Hepatocyte (in vitro differentiated cells): ENCODE measurements around the gene LDLR. TPM values are rescaled to one million over a fixed set of nuclear protein-coding genes. Genes with fewer than 3 reads are reported as not detected.

Experiments
- DNase-seq: peaks from one replicate; pipeline ENCODE4 v3.0.0-alpha.2; 2016; ENCODE audit warnings: low spot score
- H2AFZ ChIP-seq: fragments of 200-600 bp; sonication (generic); 2 replicates; pipeline ENCODE4 v1.6.0; 2016; ENCODE audit warnings: antibody characterized with exemption, mild to moderate bottlenecking
- H3K27ac ChIP-seq: fragments of 200-600 bp; sonication (generic); 2 replicates; pipeline ENCODE4 v1.5.1; 2016; ENCODE audit warnings: mild to moderate bottlenecking
- H3K27me3 ChIP-seq: fragments of 200-600 bp; sonication (generic); 2 replicates; pipeline ENCODE4 v1.6.1; 2016
- H3K36me3 ChIP-seq: fragments of 200-600 bp; sonication (generic); replicated peaks from 2 replicates; pipeline ENCODE4 v1.5.1; 2016; ENCODE audit warnings: low read depth; ENCODE audit not compliant: insufficient read depth
- H3K4me1 ChIP-seq: fragments of 200-600 bp; sonication (generic); 2 replicates; pipeline ENCODE4 v1.5.1; 2016; ENCODE audit warnings: mild to moderate bottlenecking, moderate library complexity; ENCODE audit not compliant: insufficient read depth
- H3K4me2 ChIP-seq: fragments of 200-600 bp; sonication (generic); 2 replicates; pipeline ENCODE4 v1.6.0; 2016
- H3K4me3 ChIP-seq: fragments of 200-600 bp; sonication (generic); 2 replicates; pipeline ENCODE4 v1.5.1; 2016; ENCODE audit warnings: mild to moderate bottlenecking
- H3K79me2 ChIP-seq: fragments of 200-600 bp; sonication (generic); 2 replicates; pipeline ENCODE4 v1.6.0; 2017; ENCODE audit warnings: mild to moderate bottlenecking
- H3K9me2 ChIP-seq: fragments of 200-600 bp; sonication (generic); replicated peaks from 2 replicates; pipeline ENCODE4 v1.6.0; 2017; ENCODE audit warnings: mild to moderate bottlenecking; ENCODE audit not compliant: insufficient read depth
- H3K9me3 ChIP-seq: fragments of 200-600 bp; sonication (generic); 2 replicates; pipeline ENCODE4 v1.5.1; 2016; ENCODE audit warnings: low read depth, mild to moderate bottlenecking
- H4K20me1 ChIP-seq: fragments of 200-600 bp; sonication (generic); 2 replicates; pipeline ENCODE4 v1.6.0; 2016; ENCODE audit warnings: mild to moderate bottlenecking; ENCODE audit not compliant: insufficient read depth, poor library complexity, severe bottlenecking
- CTCF ChIP-seq: fragments of 200-600 bp; sonication (generic); IDR thresholded peaks from 2 replicates; pipeline ENCODE4 v1.5.1; 2016; ENCODE audit warnings: antibody characterized with exemption, mild to moderate bottlenecking; ENCODE audit not compliant: poor library complexity
- EZH2 ChIP-seq: fragments of 200-600 bp; sonication (generic); IDR thresholded peaks from 2 replicates; pipeline ENCODE4 v1.6.1; 2016; ENCODE audit warnings: antibody characterized with exemption, mild to moderate bottlenecking, borderline replicate concordance
- EZH2phosphoT487 ChIP-seq: fragments of 200-600 bp; sonication (generic); IDR thresholded peaks from one replicate; pipeline ENCODE4 v1.6.1; 2018; ENCODE audit warnings: antibody characterized with exemption, mild to moderate bottlenecking, low read depth, moderate library complexity; ENCODE audit not compliant: unreplicated experiment, severe bottlenecking
- WGBS: methylation state at CpG from one replicate; pipeline ENCODE4 v1.1.6; 2016; ENCODE audit warnings: low lambda C conversion rate; ENCODE audit errors: missing lambda C conversion rate; 5-methylcytosine and 5-hydroxymethylcytosine counted together
- polyA plus RNA-seq: library from polyadenylated mRNA; unstranded; fragments of >200 nt; fragmentation: Nextera tagmentation; extraction: Ambion mirVana; gene quantifications from 2 replicates; pipeline ENCODE4 v1.2.1, GENCODE V29; 2016
- total RNA-seq: library from RNA; depleted of rRNA; stranded (reverse); fragments of >200 nt; gene quantifications from 2 replicates; pipeline ENCODE4 v1.2.3, GENCODE V29; 2014

LDLR gene
- total and polyA plus RNA-seq, 2 experiments from 2014 or later, result 123 to 126 TPM

- Histone ChIP-seq H4K20me1 (no peaks in the 10 kb centered on the region), H3K36me3 (no peaks in the 10 kb centered on the region)
- TF ChIP-seq EZH2, result no peak
Observed at GRCh38 chr19:11054200-11054599, 35.1 kb upstream of the LDLR start.

GRCh38 chr19:11054628-11055027 lies 34.6 kb upstream of the LDLR start:
- TF ChIP-seq EZH2phosphoT487, result no peak
- TF ChIP-seq EZH2, result no peak
- TF ChIP-seq CTCF, result no peak
- H4K20me1 ChIP-seq, result no peaks in the 10 kb centered on the region
- DNase-seq, result no peak
- H3K79me2 ChIP-seq, result no peaks in the 10 kb centered on the region
- H3K4me1 ChIP-seq, result no peaks in the 10 kb centered on the region
- H2AFZ ChIP-seq, result no peak overlapping the region
- H3K9me3 ChIP-seq, result no peaks in the 10 kb centered on the region
- no peaks in the 10 kb centered on the region for H3K36me3 ChIP-seq
- no peak overlapping the region for H3K4me3 ChIP-seq
- no peak overlapping the region for H3K4me2 ChIP-seq
- 96% methylated on average over 8 of the region's 8 CpGs for WGBS
- H3K9me2 ChIP-seq, result no peaks in the 10 kb centered on the region
- H3K27me3 ChIP-seq, result no peaks in the 10 kb centered on the region
- no peak overlapping the region for H3K27ac ChIP-seq

More at GRCh38 chr19:11054200-11054599, 35.1 kb upstream of the LDLR start:
- Histone ChIP-seq H3K4me3 (no peak overlapping the region), H3K4me2 (no peak overlapping the region), H3K27ac (no peak overlapping the region), H3K9me2 (no peaks in the 10 kb centered on the region), H2AFZ (no peak overlapping the region), H3K9me3 (no peaks in the 10 kb centered on the region), H3K79me2 (no peaks in the 10 kb centered on the region), H3K27me3 (no peaks in the 10 kb centered on the region), H3K4me1 (no peaks in the 10 kb centered on the region)
- no peak for DNase-seq
- WGBS, result 97% methylated on average over 8 of the region's 8 CpGs

GRCh38 chr19:11058246-11059030 lies 30.8 kb upstream of the LDLR start:
- no peaks in the 10 kb centered on the region for H4K20me1 ChIP-seq
- no peak overlapping the region for H3K4me2 ChIP-seq
- no peak overlapping the region for H3K4me3 ChIP-seq
- H3K9me3 ChIP-seq, result no peaks in the 10 kb centered on the region
- no peak for TF ChIP-seq CTCF
- no peak for TF ChIP-seq EZH2
- no peak for TF ChIP-seq EZH2phosphoT487
- 97% methylated on average over 32 of the region's 34 CpGs for WGBS
- H3K27me3 ChIP-seq, result no peaks in the 10 kb centered on the region
- H2AFZ ChIP-seq, result no peak overlapping the region
- no peaks in the 10 kb centered on the region for H3K79me2 ChIP-seq
- H3K27ac ChIP-seq, result no peak overlapping the region
- no peaks in the 10 kb centered on the region for H3K36me3 ChIP-seq
- no peak for DNase-seq
- no peaks in the 10 kb centered on the region for H3K4me1 ChIP-seq
- no peaks in the 10 kb centered on the region for H3K9me2 ChIP-seq

GRCh38 chr19:11059511-11060358 lies 29.5 kb upstream of the LDLR start:
- Histone ChIP-seq H3K4me1 (no peaks in the 10 kb centered on the region), H3K36me3 (no peaks in the 10 kb centered on the region), H3K4me3 (no peak overlapping the region), H3K79me2 (no peaks in the 10 kb centered on the region), H3K27me3 (no peaks in the 10 kb centered on the region), H4K20me1 (no peaks in the 10 kb centered on the region), H2AFZ (no peak overlapping the region), H3K27ac (no peak overlapping the region), H3K9me2 (no peaks in the 10 kb centered on the region), H3K4me2 (no peak overlapping the region), H3K9me3 (no peaks in the 10 kb centered on the region)
- no peak for TF ChIP-seq EZH2phosphoT487
- TF ChIP-seq EZH2, result no peak
- TF ChIP-seq CTCF, result no peak
- WGBS, result 98% methylated on average over 40 of the region's 43 CpGs
- DNase-seq, result no peak
